A673 (cell line): ENCODE measurements around the gene IFNL2.

Experiments
- CTCF ChIP-seq: fragments of 300-800, 200-600 bp; sonication (generic); conservative IDR thresholded peaks from 2 replicates; pipeline ENCODE4 v1.5.1; 2017; ENCODE audit warnings: low read depth, mild to moderate bottlenecking, antibody characterized with exemption, low read length, moderate library complexity, mixed read lengths
- EZH2 ChIP-seq: fragments of 200-600 bp; sonication (generic); IDR thresholded peaks from 2 replicates; pipeline ENCODE4 v1.6.1; 2017; ENCODE audit warnings: borderline replicate concordance, low read depth, mild to moderate bottlenecking, mixed read lengths, antibody characterized with exemption, low read length; ENCODE audit not compliant: poor library complexity, severe bottlenecking

GRCh38 chr19:39308531-39309304, 40.5 kb downstream of the IFNL2 start:
- no peak for TF ChIP-seq CTCF
- TF ChIP-seq EZH2: no peak
